ENCODE results near the gene GDPD3.

GDPD3 gene

GRCh38 chr16:30144917-30145316 lies 31.6 kb upstream of the GDPD3 start:
- no peaks in the 10 kb centered on the region for H3K4me1 ChIP-seq (ENCODE audit: low read depth, poor library complexity, severe bottlenecking)
- no peaks in the 10 kb centered on the region for H3K79me2 ChIP-seq (ENCODE audit: insufficient read depth, low read depth)
- TF ChIP-seq CTCF (conservative IDR thresholded peaks at IDR 0.05; ENCODE audit: low read depth, low read length): no peak
- H3K36me3 ChIP-seq (ENCODE audit: insufficient read depth): no peaks in the 10 kb centered on the region
- H3K4me2 ChIP-seq: no peak overlapping the region
- no peak overlapping the region for H3K27ac ChIP-seq
- no peak overlapping the region for H3K4me3 ChIP-seq (IDR thresholded peaks at IDR 0.05; ENCODE audit: insufficient read depth, low read depth, low read length)
- no peak overlapping the region for H2AFZ ChIP-seq (ENCODE audit: low read depth)
- H3K9ac ChIP-seq: no peak overlapping the region
- no peaks in the 10 kb centered on the region for H4K20me1 ChIP-seq (ENCODE audit: insufficient read depth)
- H3K27me3 ChIP-seq (ENCODE audit: insufficient read depth, low read depth): no peaks in the 10 kb centered on the region

- Histone ChIP-seq H3K27me3 (ENCODE audit: insufficient read depth, low read depth) (no peaks in the 10 kb centered on the region), H2AFZ (ENCODE audit: low read depth) (no peak overlapping the region), H3K4me3 (IDR thresholded peaks at IDR 0.05; ENCODE audit: insufficient read depth, low read depth, low read length) (no peak overlapping the region), H4K20me1 (ENCODE audit: insufficient read depth) (no peaks in the 10 kb centered on the region), H3K4me1 (ENCODE audit: low read depth, poor library complexity, severe bottlenecking) (no peaks in the 10 kb centered on the region), H3K27ac (no peak overlapping the region), H3K79me2 (ENCODE audit: insufficient read depth, low read depth) (no peaks in the 10 kb centered on the region), H3K9ac (no peak overlapping the region), H3K36me3 (ENCODE audit: insufficient read depth) (no peaks in the 10 kb centered on the region), H3K4me2 (no peak overlapping the region)
- TF ChIP-seq CTCF (conservative IDR thresholded peaks at IDR 0.05; ENCODE audit: low read depth, low read length): no peak
Observed at GRCh38 chr16:30144017-30144416, 30.7 kb upstream of the GDPD3 start.

GRCh38 chr16:30143347-30143702 lies 30.0 kb upstream of the GDPD3 start:
- no peak overlapping the region for H3K4me2 ChIP-seq
- no peaks in the 10 kb centered on the region for H3K79me2 ChIP-seq (ENCODE audit: insufficient read depth, low read depth)
- H3K9ac ChIP-seq: no peak overlapping the region
- TF ChIP-seq CTCF (conservative IDR thresholded peaks at IDR 0.05; ENCODE audit: low read depth, low read length): no peak
- H3K27me3 ChIP-seq (ENCODE audit: insufficient read depth, low read depth): no peaks in the 10 kb centered on the region
- H4K20me1 ChIP-seq (ENCODE audit: insufficient read depth): no peaks in the 10 kb centered on the region
- no peak overlapping the region for H3K4me3 ChIP-seq (IDR thresholded peaks at IDR 0.05; ENCODE audit: insufficient read depth, low read depth, low read length)
- H3K27ac ChIP-seq: no peak overlapping the region
- no peaks in the 10 kb centered on the region for H3K36me3 ChIP-seq (ENCODE audit: insufficient read depth)
- no peak overlapping the region for H2AFZ ChIP-seq (ENCODE audit: low read depth)
- H3K4me1 ChIP-seq (ENCODE audit: low read depth, poor library complexity, severe bottlenecking): no peaks in the 10 kb centered on the region

- Histone ChIP-seq H3K4me1 (ENCODE audit: low read depth, poor library complexity, severe bottlenecking) (no peaks in the 10 kb centered on the region), H3K27me3 (ENCODE audit: insufficient read depth, low read depth) (no peaks in the 10 kb centered on the region), H3K9ac (no peak overlapping the region), H3K27ac (no peak overlapping the region), H4K20me1 (ENCODE audit: insufficient read depth) (no peaks in the 10 kb centered on the region), H3K79me2 (ENCODE audit: insufficient read depth, low read depth) (no peaks in the 10 kb centered on the region), H3K36me3 (ENCODE audit: insufficient read depth) (no peaks in the 10 kb centered on the region), H3K4me2 (no peak overlapping the region), H2AFZ (ENCODE audit: low read depth) (no peak overlapping the region), H3K4me3 (IDR thresholded peaks at IDR 0.05; ENCODE audit: insufficient read depth, low read depth, low read length) (no peak overlapping the region)
- TF ChIP-seq CTCF (conservative IDR thresholded peaks at IDR 0.05; ENCODE audit: low read depth, low read length): no peak; the same call in 1 of the 2 replicates
Observed at GRCh38 chr16:30142672-30143346, 29.5 kb upstream of the GDPD3 start.
